Ishikawa (cell line): ENCODE results near the gene ARHGEF17.
A peak's percentile ranks its signal among the peaks of the same experiment; 100 is the strongest.

ENCODE experiments used
- CEBPB ChIP-seq: IDR thresholded peaks from 2 replicates; pipeline ENCODE4 v1.6.1; 2012
- CREB1 ChIP-seq: IDR thresholded peaks from 2 replicates; pipeline ENCODE4 v1.6.1; 2012; ENCODE audit warnings: low read depth
- EGR1 ChIP-seq: IDR thresholded peaks from 2 replicates; pipeline ENCODE4 v1.6.1; 2012
- EP300 ChIP-seq: IDR thresholded peaks from 2 replicates; pipeline ENCODE4 v1.6.1; 2012; ENCODE audit warnings: borderline replicate concordance
- FOXM1 ChIP-seq: IDR thresholded peaks from 2 replicates; pipeline ENCODE4 v1.6.1; 2012; ENCODE audit warnings: low read depth, borderline replicate concordance
- NFIC ChIP-seq: IDR thresholded peaks from 2 replicates; pipeline ENCODE4 v1.6.1; 2012
- RAD21 ChIP-seq: IDR thresholded peaks from 2 replicates; pipeline ENCODE4 v1.6.1; 2012; ENCODE audit warnings: low read depth
- TAF1 ChIP-seq: IDR thresholded peaks from 2 replicates; pipeline ENCODE4 v1.6.1; 2012; ENCODE audit warnings: low read depth, mild to moderate bottlenecking
- TCF12 ChIP-seq: IDR thresholded peaks from 2 replicates; pipeline ENCODE4 v1.6.1; 2012; ENCODE audit warnings: low read depth
- TEAD4 ChIP-seq: IDR thresholded peaks from 2 replicates; pipeline ENCODE4 v1.6.1; 2012
- YY1 ChIP-seq: IDR thresholded peaks from 2 replicates; pipeline ENCODE4 v1.6.1; 2012; ENCODE audit warnings: low read depth
- ZBTB7A ChIP-seq: IDR thresholded peaks from 2 replicates; pipeline ENCODE4 v1.6.1; 2012; ENCODE audit warnings: low read depth
- TF ChIP-seq, protein P1 (sequence below): IDR thresholded peaks from 2 replicates; pipeline ENCODE4 v1.6.1; 2012
- TF ChIP-seq, protein P2 (sequence below): IDR thresholded peaks from 2 replicates; pipeline ENCODE4 v1.6.1; 2012
- TF ChIP-seq, protein P3 (sequence below): IDR thresholded peaks from 2 replicates; pipeline ENCODE4 v1.6.1; 2012; ENCODE audit warnings: low read depth, mild to moderate bottlenecking

ARHGEF17 gene

DNA sequence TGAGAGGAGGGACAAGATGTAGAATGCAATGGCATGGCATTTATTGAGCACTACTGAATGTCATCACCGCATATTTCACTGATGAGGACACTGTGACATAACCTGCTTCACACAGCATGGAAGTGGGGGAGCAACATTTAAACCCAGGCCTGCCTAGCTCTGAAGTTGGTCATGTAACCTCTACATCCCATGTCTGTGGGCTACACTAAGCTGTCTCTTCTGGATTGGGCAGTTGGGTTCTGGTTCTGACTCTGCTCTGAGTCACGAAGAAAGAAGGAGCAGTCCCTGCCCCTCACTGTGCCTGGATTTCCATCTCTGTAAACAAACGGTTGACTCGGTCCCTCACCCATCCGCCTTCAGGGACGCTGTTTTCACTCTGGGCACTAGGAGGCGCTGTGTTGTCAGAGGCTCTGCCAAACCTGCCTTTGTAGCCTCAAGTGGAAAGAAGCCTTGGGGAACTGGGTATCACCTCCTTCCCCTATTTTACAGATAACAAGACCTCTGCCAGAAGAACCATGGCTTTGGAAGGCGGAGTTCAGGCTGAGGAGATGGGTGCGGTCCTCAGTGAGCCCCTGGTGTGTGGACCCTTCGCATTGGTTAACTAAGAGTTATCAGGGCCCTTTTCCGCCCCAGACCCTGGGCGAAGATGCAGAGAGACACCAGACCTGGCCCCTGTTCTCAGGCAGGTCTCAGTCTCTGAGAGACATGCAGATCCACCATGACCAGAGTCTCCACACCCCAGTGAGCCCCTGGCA is 12.7 kb upstream of the ARHGEF17 start:
- TF ChIP-seq, protein P1, sequence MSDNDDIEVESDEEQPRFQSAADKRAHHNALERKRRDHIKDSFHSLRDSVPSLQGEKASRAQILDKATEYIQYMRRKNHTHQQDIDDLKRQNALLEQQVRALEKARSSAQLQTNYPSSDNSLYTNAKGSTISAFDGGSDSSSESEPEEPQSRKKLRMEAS, result no peak
- 0 out of 2 replicates have a peak, but pooled peaks have one; percentile 14 for TF ChIP-seq TEAD4
- peak; percentile 78 for TF ChIP-seq RAD21
- 0 out of 2 replicates have a peak, but pooled peaks have one; percentile 21 for TF ChIP-seq NFIC

DNA sequence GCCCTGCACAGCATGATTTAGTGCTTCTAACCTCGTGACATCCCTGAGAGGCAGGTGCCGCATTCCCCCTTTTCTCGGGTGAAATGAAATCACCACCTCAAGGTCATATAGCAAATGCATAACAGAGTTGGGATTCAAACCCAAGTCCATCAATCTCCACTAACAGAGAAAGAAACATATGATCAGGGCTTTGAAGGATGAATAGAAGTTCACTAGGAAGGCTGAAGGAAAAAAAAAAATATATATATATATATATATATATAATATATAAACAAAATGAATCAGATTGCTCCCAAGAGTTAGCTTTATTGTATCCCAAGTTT is 12.1 kb upstream of the ARHGEF17 start:
- TF ChIP-seq CEBPB (no peak), FOXM1 (no peak), ZBTB7A (no peak), TAF1 (no peak), EP300 (no peak), TEAD4 (no peak), TCF12 (no peak), NFIC (no peak), EGR1 (no peak), CREB1 (no peak), RAD21 (no peak), YY1 (no peak)
- TF ChIP-seq, protein P2, sequence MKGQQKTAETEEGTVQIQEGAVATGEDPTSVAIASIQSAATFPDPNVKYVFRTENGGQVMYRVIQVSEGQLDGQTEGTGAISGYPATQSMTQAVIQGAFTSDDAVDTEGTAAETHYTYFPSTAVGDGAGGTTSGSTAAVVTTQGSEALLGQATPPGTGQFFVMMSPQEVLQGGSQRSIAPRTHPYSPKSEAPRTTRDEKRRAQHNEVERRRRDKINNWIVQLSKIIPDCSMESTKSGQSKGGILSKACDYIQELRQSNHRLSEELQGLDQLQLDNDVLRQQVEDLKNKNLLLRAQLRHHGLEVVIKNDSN, result no peak
- TF ChIP-seq, protein P3, sequence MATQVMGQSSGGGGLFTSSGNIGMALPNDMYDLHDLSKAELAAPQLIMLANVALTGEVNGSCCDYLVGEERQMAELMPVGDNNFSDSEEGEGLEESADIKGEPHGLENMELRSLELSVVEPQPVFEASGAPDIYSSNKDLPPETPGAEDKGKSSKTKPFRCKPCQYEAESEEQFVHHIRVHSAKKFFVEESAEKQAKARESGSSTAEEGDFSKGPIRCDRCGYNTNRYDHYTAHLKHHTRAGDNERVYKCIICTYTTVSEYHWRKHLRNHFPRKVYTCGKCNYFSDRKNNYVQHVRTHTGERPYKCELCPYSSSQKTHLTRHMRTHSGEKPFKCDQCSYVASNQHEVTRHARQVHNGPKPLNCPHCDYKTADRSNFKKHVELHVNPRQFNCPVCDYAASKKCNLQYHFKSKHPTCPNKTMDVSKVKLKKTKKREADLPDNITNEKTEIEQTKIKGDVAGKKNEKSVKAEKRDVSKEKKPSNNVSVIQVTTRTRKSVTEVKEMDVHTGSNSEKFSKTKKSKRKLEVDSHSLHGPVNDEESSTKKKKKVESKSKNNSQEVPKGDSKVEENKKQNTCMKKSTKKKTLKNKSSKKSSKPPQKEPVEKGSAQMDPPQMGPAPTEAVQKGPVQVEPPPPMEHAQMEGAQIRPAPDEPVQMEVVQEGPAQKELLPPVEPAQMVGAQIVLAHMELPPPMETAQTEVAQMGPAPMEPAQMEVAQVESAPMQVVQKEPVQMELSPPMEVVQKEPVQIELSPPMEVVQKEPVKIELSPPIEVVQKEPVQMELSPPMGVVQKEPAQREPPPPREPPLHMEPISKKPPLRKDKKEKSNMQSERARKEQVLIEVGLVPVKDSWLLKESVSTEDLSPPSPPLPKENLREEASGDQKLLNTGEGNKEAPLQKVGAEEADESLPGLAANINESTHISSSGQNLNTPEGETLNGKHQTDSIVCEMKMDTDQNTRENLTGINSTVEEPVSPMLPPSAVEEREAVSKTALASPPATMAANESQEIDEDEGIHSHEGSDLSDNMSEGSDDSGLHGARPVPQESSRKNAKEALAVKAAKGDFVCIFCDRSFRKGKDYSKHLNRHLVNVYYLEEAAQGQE, result no peak
- TF ChIP-seq, protein P1, result no peak

DNA sequence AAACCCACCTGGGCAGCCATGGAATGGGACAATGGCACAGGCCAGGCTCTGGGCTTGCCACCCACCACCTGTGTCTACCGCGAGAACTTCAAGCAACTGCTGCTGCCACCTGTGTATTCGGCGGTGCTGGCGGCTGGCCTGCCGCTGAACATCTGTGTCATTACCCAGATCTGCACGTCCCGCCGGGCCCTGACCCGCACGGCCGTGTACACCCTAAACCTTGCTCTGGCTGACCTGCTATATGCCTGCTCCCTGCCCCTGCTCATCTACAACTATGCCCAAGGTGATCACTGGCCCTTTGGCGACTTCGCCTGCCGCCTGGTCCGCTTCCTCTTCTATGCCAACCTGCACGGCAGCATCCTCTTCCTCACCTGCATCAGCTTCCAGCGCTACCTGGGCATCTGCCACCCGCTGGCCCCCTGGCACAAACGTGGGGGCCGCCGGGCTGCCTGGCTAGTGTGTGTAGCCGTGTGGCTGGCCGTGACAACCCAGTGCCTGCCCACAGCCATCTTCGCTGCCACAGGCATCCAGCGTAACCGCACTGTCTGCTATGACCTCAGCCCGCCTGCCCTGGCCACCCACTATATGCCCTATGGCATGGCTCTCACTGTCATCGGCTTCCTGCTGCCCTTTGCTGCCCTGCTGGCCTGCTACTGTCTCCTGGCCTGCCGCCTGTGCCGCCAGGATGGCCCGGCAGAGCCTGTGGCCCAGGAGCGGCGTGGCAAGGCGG is 11.4 kb upstream of the ARHGEF17 start:
- TF ChIP-seq NFIC (no peak), CREB1 (no peak), TAF1 (no peak), TCF12 (no peak), FOXM1 (no peak), YY1 (no peak), EP300 (no peak), EGR1 (no peak), ZBTB7A (no peak), CEBPB (no peak), RAD21 (no peak), TEAD4 (no peak)
- TF ChIP-seq, protein P3, result no peak
- TF ChIP-seq, protein P2, result no peak
- TF ChIP-seq, protein P1, result no peak

DNA sequence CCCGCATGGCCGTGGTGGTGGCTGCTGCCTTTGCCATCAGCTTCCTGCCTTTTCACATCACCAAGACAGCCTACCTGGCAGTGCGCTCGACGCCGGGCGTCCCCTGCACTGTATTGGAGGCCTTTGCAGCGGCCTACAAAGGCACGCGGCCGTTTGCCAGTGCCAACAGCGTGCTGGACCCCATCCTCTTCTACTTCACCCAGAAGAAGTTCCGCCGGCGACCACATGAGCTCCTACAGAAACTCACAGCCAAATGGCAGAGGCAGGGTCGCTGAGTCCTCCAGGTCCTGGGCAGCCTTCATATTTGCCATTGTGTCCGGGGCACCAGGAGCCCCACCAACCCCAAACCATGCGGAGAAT is 10.9 kb upstream of the ARHGEF17 start:
- no peak for TF ChIP-seq TAF1

DNA sequence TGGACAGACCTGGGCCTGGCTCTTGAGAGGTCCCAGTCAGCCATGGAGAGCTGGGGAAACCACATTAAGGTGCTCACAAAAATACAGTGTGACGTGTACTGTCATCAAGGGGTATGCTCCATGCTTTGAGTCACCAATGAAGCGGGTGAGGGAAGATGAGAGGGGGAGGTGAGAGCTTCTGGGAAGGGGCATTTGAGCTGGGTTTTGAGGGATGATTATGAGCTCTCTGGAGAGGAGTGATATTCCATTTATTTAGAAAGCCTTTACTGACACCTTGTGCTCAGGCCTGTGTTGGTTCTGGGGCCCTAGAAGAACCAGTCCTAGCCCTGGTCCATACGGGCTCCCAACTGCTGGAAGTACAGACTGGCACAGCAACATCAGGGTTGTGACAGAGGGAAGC is 10.4 kb upstream of the ARHGEF17 start:
- no peak for TF ChIP-seq TAF1
- TF ChIP-seq NFIC, result no peak
- TF ChIP-seq CREB1, result no peak
- no peak for TF ChIP-seq TEAD4
- TF ChIP-seq, protein P2, result no peak
- no peak for TF ChIP-seq FOXM1

DNA sequence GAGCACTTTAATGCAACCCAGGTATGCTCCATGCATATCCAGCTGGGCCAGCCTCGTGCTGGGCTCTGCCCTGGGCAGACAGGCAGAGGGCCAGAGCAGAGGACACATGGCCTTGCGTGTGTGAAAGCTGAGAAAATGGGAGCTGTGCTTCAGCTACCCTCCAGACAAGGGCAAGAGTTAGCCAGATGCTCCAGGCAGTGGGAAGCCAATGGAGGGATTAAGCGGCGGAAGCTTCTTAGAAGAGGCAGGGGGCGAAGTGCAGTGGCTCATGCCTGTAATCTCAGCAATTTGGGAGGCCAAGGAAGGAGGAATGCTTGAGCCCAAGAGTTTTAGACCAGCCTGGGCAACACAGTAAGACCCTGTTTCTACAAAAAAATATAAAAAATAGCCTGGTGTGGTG is 9.8 kb upstream of the ARHGEF17 start:
- no peak for TF ChIP-seq EGR1
- TF ChIP-seq NFIC, result no peak
- no peak for TF ChIP-seq TAF1
- TF ChIP-seq CEBPB, result no peak
- no peak for TF ChIP-seq RAD21
